Trophoblast cell (in vitro differentiated cells and primary cell): ENCODE results near the gene SLITRK4.

ENCODE experiments used
- DNase-seq, 2 donors: peaks; one replicate each; pipeline ENCODE4 v3.0.0-alpha.2; 2016
- H2AFZ ChIP-seq: 2 replicates; pipeline ENCODE4 v1.6.1; 2013; ENCODE audit warnings: low read length, moderate library complexity, mild to moderate bottlenecking; ENCODE audit not compliant: insufficient read depth, poor library complexity
- H2AK5ac ChIP-seq: 2 replicates; pipeline ENCODE4 v1.6.1; 2013; ENCODE audit warnings: mild to moderate bottlenecking, low read length
- H2BK120ac ChIP-seq: 2 replicates; pipeline ENCODE4 v1.6.1; 2013; ENCODE audit warnings: low read length, mild to moderate bottlenecking, moderate library complexity; ENCODE audit not compliant: insufficient read depth, poor library complexity
- H2BK12ac ChIP-seq: 2 replicates; pipeline ENCODE4 v1.6.1; 2013; ENCODE audit warnings: mild to moderate bottlenecking, low read length, moderate library complexity
- H2BK5ac ChIP-seq: 2 replicates; pipeline ENCODE4 v1.6.1; 2013; ENCODE audit warnings: low read length, low read depth, moderate library complexity, mild to moderate bottlenecking; ENCODE audit not compliant: poor library complexity
- H3K14ac ChIP-seq: 2 replicates; pipeline ENCODE4 v1.6.1; 2013; ENCODE audit warnings: mild to moderate bottlenecking, low read length
- H3K18ac ChIP-seq: 2 replicates; pipeline ENCODE4 v1.6.1; 2013; ENCODE audit warnings: mild to moderate bottlenecking, low read length
- H3K23ac ChIP-seq: 2 replicates; pipeline ENCODE4 v1.6.1; 2013; ENCODE audit warnings: low read length
- H3K27ac ChIP-seq: 2 replicates; pipeline ENCODE4 v1.5.1; 2013; ENCODE audit warnings: low read depth, mild to moderate bottlenecking, inconsistent platforms, low read length, moderate library complexity
- H3K27me3 ChIP-seq: 2 replicates; pipeline ENCODE4 v1.6.1; 2013; ENCODE audit warnings: inconsistent platforms, mild to moderate bottlenecking, low read length, moderate library complexity; ENCODE audit not compliant: insufficient read depth
- H3K36me3 ChIP-seq, 2 experiments: 1 replicate in 1 of 2; 2 replicates in 1 of 2; pipeline ENCODE4 v1.6.1; 2013; ENCODE audit warnings: low read length in 2 of 2, mild to moderate bottlenecking in 2 of 2, moderate library complexity in 1 of 2; ENCODE audit not compliant: insufficient read depth in 2 of 2, control insufficient read depth in 1 of 2
- H3K4ac ChIP-seq: 2 replicates; pipeline ENCODE4 v1.6.1; 2013; ENCODE audit warnings: low read depth, mild to moderate bottlenecking, low read length, moderate library complexity
- H3K4me1 ChIP-seq, 2 experiments: 1 replicate in 1 of 2; 2 replicates in 1 of 2; pipeline ENCODE4 v1.6.1; 2013; ENCODE audit warnings: low read length in 2 of 2, mild to moderate bottlenecking in 2 of 2, moderate library complexity in 1 of 2; ENCODE audit not compliant: insufficient read depth in 2 of 2, control insufficient read depth in 1 of 2
- H3K4me2 ChIP-seq: 2 replicates; pipeline ENCODE4 v1.6.1; 2013; ENCODE audit warnings: inconsistent platforms, mild to moderate bottlenecking, low read length, moderate library complexity
- H3K4me3 ChIP-seq: 2 replicates; pipeline ENCODE4 v1.5.1; 2013; ENCODE audit warnings: mild to moderate bottlenecking, low read depth, low read length, inconsistent platforms
- H3K79me1 ChIP-seq: one replicate; pipeline ENCODE4 v1.6.1; 2013; ENCODE audit warnings: low read length
- H3K79me2 ChIP-seq: 2 replicates; pipeline ENCODE4 v1.6.1; 2013; ENCODE audit warnings: low read length, mild to moderate bottlenecking; ENCODE audit not compliant: control insufficient read depth, insufficient read depth, poor library complexity
- H3K9ac ChIP-seq: 2 replicates; pipeline ENCODE4 v1.6.1; 2013; ENCODE audit warnings: mild to moderate bottlenecking, low read length
- H3K9me3 ChIP-seq: 2 replicates; pipeline ENCODE4 v1.6.1; 2013; ENCODE audit warnings: low read depth, mild to moderate bottlenecking, control low read depth, inconsistent platforms, low read length; ENCODE audit not compliant: insufficient read depth
- H4K12ac ChIP-seq: 2 replicates; pipeline ENCODE4 v1.6.1; 2013; ENCODE audit warnings: low read depth, mild to moderate bottlenecking, low read length, moderate library complexity
- H4K8ac ChIP-seq: 2 replicates; pipeline ENCODE4 v1.6.1; 2013; ENCODE audit warnings: low read depth, mild to moderate bottlenecking, low read length, moderate library complexity
- H4K91ac ChIP-seq: one replicate; pipeline ENCODE4 v1.6.1; 2013; ENCODE audit warnings: low read depth, mild to moderate bottlenecking, low read length, moderate library complexity
- whole genome bisulfite sequencing: extraction: QIAGEN DNeasy Blood & Tissue Kit; methylation state at CpG from one replicate; pipeline ENCODE4 v1.1.7; 2013; ENCODE audit warnings: missing lambda C conversion rate; ENCODE audit not compliant: insufficient read length, insufficient coverage; ENCODE audit errors: extremely low coverage; 5-methylcytosine and 5-hydroxymethylcytosine counted together

Gene SLITRK4

GRCh38 chrX:143633461-143634308 lies 2.2 kb downstream of the SLITRK4 start:
- Histone ChIP-seq H3K36me3 (no peaks in the 10 kb centered on the region), H3K23ac (no peak overlapping the region), H3K79me2 (no peaks in the 10 kb centered on the region), H3K27ac (no peak overlapping the region), H3K9me3 (no peaks in the 10 kb centered on the region), H3K27me3 (peaks cover 7% of the 10 kb centered on the region), H4K91ac (no peak overlapping the region), H2AK5ac (no peak overlapping the region), H3K18ac (no peak overlapping the region), H3K4me3 (peak overlapping the region; percentile 71), H2AFZ (no peak overlapping the region), H3K4me2 (peak overlapping the region; percentile 85), H3K79me1 (peaks cover 1% of the 10 kb centered on the region), H3K4ac (no peak overlapping the region), H2BK5ac (no peak overlapping the region), H3K9ac (no peak overlapping the region), H3K4me1 (peaks cover 0 to 3% of the 10 kb centered on the region in 2 experiments), H2BK12ac (no peak overlapping the region), H3K14ac (no peak overlapping the region), H4K12ac (no peak overlapping the region), H4K8ac (no peak overlapping the region), H2BK120ac (no peak overlapping the region)
- WGBS = no CpG with 5 or more reads among the region's 64 CpGs
- no peak for DNase-seq

DNA sequence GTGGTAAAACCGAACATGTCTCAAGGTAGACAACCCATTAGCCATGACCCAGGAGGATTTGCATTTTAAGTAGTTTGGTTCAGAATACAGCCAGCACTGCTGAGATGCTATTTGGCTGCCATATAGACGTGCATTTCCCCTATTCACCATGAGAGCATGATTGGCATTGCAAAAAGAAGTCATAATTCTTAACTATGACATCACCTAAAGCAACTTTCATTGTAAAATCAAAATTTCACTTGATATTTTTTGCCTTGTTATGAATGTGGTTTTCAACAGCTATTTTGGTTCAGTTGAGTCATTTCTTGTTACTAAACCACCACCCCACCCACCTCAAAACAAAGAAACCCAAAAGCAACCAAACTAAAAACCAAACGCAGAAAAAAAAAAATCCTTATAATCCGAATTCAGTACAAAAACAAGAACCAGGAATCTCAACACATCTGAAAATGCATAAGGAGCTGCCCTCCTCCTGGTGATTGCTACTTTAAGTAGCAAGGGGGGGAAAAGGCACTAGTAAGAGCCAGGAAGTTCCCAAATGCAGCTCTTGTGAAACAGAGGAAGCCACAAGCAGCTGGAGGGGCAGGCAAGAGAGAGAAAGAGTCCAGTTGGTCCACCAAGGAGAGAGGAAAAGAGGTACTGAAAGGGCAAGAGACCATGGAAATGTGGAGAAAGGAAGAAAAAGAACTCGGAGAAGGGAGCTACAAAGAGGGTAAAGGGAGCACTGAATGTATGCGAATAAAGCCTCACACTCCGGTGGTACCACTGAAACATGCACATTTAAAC lies 3.1 kb downstream of the SLITRK4 start:
- Histone ChIP-seq H3K4me1 (peaks cover 0 to 3% of the 10 kb centered on the region in 2 experiments), H3K18ac (no peak overlapping the region), H3K79me2 (no peaks in the 10 kb centered on the region), H2AFZ (no peak overlapping the region), H3K4ac (no peak overlapping the region), H3K4me2 (peak overlapping the region; percentile 85), H3K27ac (no peak overlapping the region), H2BK120ac (no peak overlapping the region), H2BK5ac (no peak overlapping the region), H3K14ac (no peak overlapping the region), H3K9me3 (no peaks in the 10 kb centered on the region), H4K12ac (no peak overlapping the region), H3K79me1 (peaks cover 1% of the 10 kb centered on the region), H3K4me3 (no peak overlapping the region), H3K23ac (no peak overlapping the region), H3K9ac (no peak overlapping the region), H2AK5ac (no peak overlapping the region), H4K91ac (no peak overlapping the region), H3K27me3 (peaks cover 7% of the 10 kb centered on the region), H2BK12ac (no peak overlapping the region), H4K8ac (no peak overlapping the region), H3K36me3 (no peaks in the 10 kb centered on the region)
- DNase-seq = no peak
- no CpG with 5 or more reads among the region's 7 CpGs for WGBS

- no peak overlapping the region for H3K27ac ChIP-seq
- H4K8ac ChIP-seq = no peak overlapping the region
- H3K36me3 ChIP-seq = no peaks in the 10 kb centered on the region
- no peaks in the 10 kb centered on the region for H3K79me2 ChIP-seq
- no peak overlapping the region for H2BK5ac ChIP-seq
- H2AK5ac ChIP-seq = no peak overlapping the region
- no peak overlapping the region for H3K18ac ChIP-seq
- no peak overlapping the region for H3K9ac ChIP-seq
- H4K91ac ChIP-seq = no peak overlapping the region
- H3K79me1 ChIP-seq = no peaks in the 10 kb centered on the region
- WGBS = no CpG with 5 or more reads among the region's 2 CpGs
- no peak overlapping the region for H2BK12ac ChIP-seq
- no peak overlapping the region for H2BK120ac ChIP-seq
- H3K4me2 ChIP-seq = no peak overlapping the region
- no peaks in the 10 kb centered on the region for H3K4me1 ChIP-seq
- no peaks in the 10 kb centered on the region for H3K9me3 ChIP-seq
- H3K4me3 ChIP-seq = no peak overlapping the region
- H3K4ac ChIP-seq = no peak overlapping the region
- no peak overlapping the region for H4K12ac ChIP-seq
- no peak for DNase-seq
- H3K14ac ChIP-seq = no peak overlapping the region
- no peaks in the 10 kb centered on the region for H3K27me3 ChIP-seq
- no peak overlapping the region for H3K23ac ChIP-seq
- H2AFZ ChIP-seq = no peak overlapping the region
These were observed 12.2 kb downstream of the SLITRK4 start for GRCh38 chrX:143623657-143624056.

DNA sequence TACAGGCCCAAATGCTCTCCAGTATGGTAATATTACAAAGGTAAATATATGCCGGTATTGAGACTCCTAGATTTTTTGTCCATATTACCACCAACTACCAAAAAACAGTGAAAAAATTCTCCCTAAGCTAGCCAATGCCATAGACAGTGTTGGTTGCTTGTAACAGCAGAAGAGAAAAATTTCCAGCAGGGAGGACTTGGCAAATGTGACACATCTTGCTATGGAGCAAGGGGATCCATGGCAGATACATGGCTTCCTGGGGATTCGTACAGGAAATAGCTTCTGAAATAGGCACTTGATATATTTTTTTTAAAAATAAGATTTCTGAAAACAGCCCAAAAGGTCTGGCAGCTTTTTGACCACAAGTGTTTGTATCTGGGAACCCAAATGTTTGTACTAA lies 14.6 kb downstream of the SLITRK4 start:
- WGBS = no CpG with 5 or more reads among the region's 2 CpGs
- H2BK5ac ChIP-seq = no peak overlapping the region
- no peaks in the 10 kb centered on the region for H3K79me1 ChIP-seq
- no peak overlapping the region for H3K9ac ChIP-seq
- no peak overlapping the region for H3K14ac ChIP-seq
- no peaks in the 10 kb centered on the region for H3K27me3 ChIP-seq
- H3K27ac ChIP-seq = no peak overlapping the region
- H3K4me2 ChIP-seq = no peak overlapping the region
- H2BK120ac ChIP-seq = no peak overlapping the region
- no peak overlapping the region for H3K4ac ChIP-seq
- H3K4me3 ChIP-seq = no peak overlapping the region
- no peak for DNase-seq
- no peaks in the 10 kb centered on the region for H3K79me2 ChIP-seq
- no peak overlapping the region for H4K8ac ChIP-seq
- H2AFZ ChIP-seq = no peak overlapping the region
- H3K9me3 ChIP-seq = no peaks in the 10 kb centered on the region
- H4K91ac ChIP-seq = no peak overlapping the region
- no peak overlapping the region for H2BK12ac ChIP-seq
- no peaks in the 10 kb centered on the region for H3K36me3 ChIP-seq
- no peak overlapping the region for H3K18ac ChIP-seq
- H3K23ac ChIP-seq = no peak overlapping the region
- H2AK5ac ChIP-seq = no peak overlapping the region
- H4K12ac ChIP-seq = no peak overlapping the region
- no peaks in the 10 kb centered on the region for H3K4me1 ChIP-seq
